HG03565 (cell line): ENCODE data around the gene RDH12.
"Not testable (repeated sequence)": the region's sequence is repeated elsewhere in the genome, so short reads cannot be mapped to it uniquely, and the experiment has no call there.

Experiments
- ATAC-seq: cut with Tn5 transposase; IDR thresholded peaks from one replicate; pipeline ENCODE4 v1.9.1; 2021; ENCODE audit warnings: mild to moderate bottlenecking, moderate library complexity; ENCODE audit not compliant: unreplicated experiment

The RDH12 gene

DNA sequence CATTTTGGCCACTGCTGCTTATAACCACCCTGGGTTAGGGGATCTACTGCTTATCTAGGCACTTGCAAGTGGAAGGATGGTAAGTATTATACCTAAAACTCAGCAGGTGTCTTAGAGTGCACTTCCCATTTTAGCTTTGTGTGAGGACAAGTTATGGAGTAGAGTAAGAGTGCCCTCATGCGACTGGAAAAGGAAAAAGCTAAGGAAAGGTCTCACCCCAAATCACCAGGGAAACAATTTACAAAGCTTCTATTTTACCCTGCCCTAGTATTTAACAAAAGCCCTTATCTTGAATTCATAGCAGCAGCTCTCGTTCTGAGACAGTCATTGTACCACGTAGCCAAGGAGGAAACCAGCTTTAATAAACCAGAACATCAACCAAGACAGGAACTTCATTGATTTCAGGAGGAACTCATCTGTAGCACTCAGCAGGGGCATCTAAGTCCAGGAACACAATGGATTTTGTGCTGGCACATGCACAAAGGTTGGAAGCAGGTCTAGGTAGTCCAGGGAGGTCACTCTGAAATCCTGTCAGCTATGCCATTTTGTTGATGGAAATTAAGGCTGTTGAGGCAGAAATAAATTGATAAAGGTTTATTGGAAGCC is 2.9 kb downstream of the RDH12 start:
- ATAC-seq: no peak

- ATAC-seq: no peak
Measured at GRCh38 chr14:67705211-67705610, 3.5 kb downstream of the RDH12 start.

GRCh38 chr14:67709346-67709745 is 7.7 kb downstream of the RDH12 start:
- ATAC-seq: not testable (repeated sequence)

- ATAC-seq: not testable (repeated sequence)
Measured at GRCh38 chr14:67709796-67710195, 8.1 kb downstream of the RDH12 start.

DNA sequence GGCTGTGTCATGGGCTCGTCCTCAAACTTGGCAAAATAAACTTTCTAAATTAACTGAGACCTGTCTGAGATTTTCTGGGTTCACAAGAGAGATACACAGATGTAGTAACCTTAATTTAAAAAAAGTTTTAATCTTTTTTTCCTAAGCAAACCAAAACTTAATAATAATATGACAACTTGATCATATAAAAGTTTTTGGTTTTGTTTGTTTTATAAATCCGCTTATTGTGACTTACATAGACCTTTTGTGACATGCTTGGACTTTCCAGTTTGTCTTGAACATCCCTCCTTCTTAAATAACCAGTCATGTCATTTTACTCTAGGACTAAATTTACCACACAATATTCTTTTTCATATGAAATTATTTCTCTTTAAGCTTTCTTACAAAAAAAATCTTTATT is 8.5 kb downstream of the RDH12 start:
- ATAC-seq: no peak

DNA sequence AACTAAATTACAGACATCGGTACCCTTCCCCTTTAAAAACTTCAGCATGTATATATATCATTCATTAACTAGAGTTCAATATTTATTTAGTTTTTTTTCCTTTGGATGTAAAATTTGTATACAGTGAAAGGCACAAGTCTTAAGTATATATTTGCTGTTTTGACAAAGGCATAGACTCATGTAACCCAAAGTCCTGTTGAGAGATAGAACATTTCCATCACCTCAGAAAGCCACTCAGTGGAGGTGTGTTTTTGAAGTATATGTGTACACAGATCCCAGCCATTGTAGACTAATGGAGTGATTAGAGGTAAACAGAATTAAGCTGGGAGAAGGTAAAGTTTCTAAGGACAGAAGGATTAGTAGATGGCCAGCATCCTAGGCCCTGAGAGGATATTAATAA is 15.4 kb downstream of the RDH12 start:
- ATAC-seq: no peak

GRCh38 chr14:67718265-67718664 is 16.6 kb downstream of the RDH12 start:
- no peak for ATAC-seq

GRCh38 chr14:67719385-67719784 is 17.7 kb downstream of the RDH12 start:
- not testable (repeated sequence) for ATAC-seq

DNA sequence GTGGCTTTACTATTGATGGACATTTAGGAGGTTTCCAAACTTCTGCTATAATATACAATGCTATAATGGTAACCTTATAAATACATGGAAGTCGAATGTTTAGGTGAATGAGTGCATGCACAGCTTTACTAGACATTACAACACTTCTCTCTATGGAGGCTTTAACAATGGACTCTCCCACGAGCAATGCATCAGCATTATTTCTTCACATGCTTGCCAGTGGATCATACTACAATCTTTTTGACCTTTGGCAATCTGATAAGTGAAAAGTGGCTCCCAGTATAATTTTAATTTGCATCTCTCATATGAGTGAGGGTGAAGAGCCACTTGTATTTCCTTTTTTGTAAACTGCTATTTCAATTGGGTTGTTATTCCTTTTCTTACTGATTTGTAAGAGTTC is 18.2 kb downstream of the RDH12 start:
- ATAC-seq: no peak

DNA sequence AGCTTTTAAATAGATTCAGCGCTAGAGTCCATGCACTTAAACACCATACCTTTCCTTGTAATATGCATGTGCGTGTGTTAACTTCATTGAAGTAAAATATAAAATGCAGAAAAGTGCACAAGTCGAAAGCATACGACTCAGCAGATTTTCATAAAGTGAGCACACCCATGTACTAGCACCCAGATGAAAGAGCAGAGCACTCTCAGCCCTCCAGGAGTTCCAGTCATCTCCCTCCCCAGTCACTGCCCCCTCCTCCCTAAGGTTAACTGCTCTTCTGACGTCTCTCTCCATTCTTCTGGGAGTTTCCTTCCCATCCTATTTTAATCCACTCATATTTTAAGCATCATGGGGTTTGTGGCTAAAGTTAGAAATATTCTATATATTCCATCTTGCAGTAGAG is 20.2 kb downstream of the RDH12 start:
- no peak for ATAC-seq

DNA sequence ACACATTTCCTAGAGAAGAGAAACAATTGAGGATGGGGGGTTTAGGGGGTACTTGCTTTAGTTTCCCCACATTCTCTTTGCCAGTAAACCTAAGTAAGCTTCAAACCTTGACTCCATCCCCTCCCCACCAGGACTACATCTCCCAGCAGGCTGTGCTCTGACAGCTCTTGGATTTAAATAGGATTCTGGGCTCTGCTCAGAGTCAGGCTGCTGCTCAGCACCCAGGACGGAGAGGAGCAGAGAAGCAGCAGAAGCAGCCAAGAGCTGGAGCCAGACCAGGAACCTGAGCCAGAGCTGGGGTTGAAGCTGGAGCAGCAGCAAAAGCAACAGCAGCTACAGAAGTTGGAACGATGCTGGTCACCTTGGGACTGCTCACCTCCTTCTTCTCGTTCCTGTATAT is 20.6 kb downstream of the RDH12 start:
- no peak for ATAC-seq

- ATAC-seq: no peak
Measured at GRCh38 chr14:67725171-67725570, 23.5 kb downstream of the RDH12 start.

GRCh38 chr14:67727361-67727760 is 25.7 kb downstream of the RDH12 start:
- no peak for ATAC-seq

- no peak for ATAC-seq
Measured at GRCh38 chr14:67728258-67728657, 26.6 kb downstream of the RDH12 start.

DNA sequence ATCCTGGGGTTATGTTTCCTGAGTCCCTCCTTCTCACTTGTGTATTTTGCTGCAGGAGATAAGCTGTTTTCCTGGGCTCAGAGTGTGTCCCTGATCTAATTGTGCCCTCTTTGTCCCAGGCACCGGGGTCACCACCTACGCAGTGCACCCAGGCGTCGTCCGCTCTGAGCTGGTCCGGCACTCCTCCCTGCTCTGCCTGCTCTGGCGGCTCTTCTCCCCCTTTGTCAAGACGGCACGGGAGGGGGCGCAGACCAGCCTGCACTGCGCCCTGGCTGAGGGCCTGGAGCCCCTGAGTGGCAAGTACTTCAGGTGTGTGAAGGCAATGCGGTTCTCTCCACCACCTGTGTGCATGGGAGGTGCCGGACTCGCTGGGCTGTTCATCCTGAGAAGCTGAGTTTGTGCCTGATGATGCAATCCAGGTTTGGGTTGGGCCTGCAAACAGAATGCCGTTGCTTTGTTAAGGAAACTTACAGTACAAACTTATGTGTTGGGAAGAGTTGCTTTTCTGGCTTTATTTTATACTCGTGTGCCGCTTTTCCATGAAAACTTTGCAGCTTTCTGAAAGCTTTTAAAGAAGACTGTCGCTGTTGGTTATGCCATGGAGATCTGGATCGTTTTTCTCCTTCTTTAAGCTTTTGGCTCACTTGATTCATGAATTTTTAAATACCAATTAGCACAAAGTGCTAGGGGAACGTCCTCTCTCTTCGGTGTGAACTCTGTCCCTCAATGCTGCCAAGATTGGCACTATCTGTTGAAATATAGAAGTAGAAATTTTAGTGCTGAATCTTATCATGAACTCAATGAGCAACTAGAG is 27.6 kb downstream of the RDH12 start:
- ATAC-seq: no peak

- ATAC-seq: no peak
Measured at GRCh38 chr14:67733616-67734015, 31.9 kb downstream of the RDH12 start.

GRCh38 chr14:67734675-67735074 is 33.0 kb downstream of the RDH12 start:
- ATAC-seq: no peak

GRCh38 chr14:67735336-67736147 is 33.9 kb downstream of the RDH12 start:
- no peak for ATAC-seq

GRCh38 chr14:67736771-67737170 is 35.1 kb downstream of the RDH12 start:
- ATAC-seq: no peak

- no peak for ATAC-seq
Measured at GRCh38 chr14:67738740-67739504, 37.2 kb downstream of the RDH12 start.

DNA sequence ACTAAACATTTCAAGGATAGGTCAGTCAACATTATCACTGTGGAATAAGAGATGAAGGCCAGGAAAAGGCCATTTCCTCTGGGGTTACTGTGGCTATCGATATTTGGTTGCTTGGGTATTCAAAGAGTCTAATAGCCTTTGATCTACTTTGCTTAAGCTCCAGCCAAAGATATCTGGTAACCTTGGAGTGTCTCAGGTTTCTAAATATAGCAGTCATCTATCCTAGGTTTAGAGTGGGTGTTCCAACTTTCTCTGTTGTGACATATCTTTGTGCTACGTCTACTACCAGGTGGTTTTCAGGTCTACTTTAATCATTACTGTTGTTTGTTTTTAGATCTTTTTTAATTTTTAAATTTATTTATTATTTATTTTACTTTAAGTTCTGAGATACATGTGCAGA is 42.4 kb downstream of the RDH12 start:
- no peak for ATAC-seq
